ENCODE measurements around the gene PTBP1. TPM values are rescaled to one million over a fixed set of nuclear protein-coding genes. Genes with fewer than 3 reads are reported as not detected.

The PTBP1 gene
- total RNA-seq, 1 donor from 2014 or later, result 417 TPM

DNA sequence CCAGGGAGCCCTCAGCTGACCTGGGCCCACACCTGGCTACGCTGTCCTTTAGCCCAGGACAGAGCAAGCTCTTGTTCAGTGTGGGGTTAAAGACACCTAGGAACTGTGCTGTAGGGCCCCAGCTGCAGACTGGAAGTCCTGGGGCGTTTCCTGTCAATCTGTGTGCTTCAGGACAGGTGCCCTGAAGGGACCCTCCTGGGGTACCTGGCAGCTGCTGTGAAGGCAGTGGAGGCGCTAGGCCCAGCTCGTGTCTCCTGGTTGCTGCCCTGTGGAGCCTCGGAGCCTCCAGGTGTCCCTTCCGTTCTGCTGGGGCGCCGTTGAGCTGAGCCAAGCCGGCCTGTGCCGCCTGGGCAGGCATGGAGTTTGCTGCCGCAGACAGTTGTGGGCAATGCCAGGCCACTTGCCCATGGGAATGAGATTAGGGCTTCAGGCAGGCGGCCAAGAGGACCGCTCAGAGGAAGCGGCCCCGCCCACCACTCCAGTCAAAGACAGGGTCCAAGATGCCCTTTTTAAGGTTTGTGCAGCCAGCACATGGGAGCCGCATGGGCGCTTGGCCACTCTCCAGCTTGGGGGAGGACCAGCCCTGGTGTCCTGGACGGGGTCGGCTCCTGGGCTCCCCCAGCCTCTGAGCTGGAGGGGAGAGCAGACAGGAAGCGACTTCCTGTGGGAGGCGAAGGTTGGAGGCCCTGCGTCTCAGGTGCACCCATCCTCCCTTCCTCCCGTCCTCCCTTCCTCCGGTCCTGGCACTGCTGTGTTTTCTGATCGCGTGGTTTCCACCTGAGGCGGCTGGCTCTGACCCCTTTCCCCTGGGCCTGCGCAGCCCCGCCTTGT, 4.0 kb downstream of the PTBP1 start:
- intact Hi-C loops (cut with micrococcal nuclease), result no loop called here
- ATAC-seq (ENCODE audit: low read depth), result no peak
- TF ChIP-seq, protein P1, sequence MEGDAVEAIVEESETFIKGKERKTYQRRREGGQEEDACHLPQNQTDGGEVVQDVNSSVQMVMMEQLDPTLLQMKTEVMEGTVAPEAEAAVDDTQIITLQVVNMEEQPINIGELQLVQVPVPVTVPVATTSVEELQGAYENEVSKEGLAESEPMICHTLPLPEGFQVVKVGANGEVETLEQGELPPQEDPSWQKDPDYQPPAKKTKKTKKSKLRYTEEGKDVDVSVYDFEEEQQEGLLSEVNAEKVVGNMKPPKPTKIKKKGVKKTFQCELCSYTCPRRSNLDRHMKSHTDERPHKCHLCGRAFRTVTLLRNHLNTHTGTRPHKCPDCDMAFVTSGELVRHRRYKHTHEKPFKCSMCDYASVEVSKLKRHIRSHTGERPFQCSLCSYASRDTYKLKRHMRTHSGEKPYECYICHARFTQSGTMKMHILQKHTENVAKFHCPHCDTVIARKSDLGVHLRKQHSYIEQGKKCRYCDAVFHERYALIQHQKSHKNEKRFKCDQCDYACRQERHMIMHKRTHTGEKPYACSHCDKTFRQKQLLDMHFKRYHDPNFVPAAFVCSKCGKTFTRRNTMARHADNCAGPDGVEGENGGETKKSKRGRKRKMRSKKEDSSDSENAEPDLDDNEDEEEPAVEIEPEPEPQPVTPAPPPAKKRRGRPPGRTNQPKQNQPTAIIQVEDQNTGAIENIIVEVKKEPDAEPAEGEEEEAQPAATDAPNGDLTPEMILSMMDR (IDR thresholded peaks at IDR 0.05), result no peak
- CTCF ChIA-PET, result no interaction called here
- Mint-ChIP-seq H3K4me3 (no peak overlapping the region), H3K9me3 (no peaks in the 10 kb centered on the region), H3K27me3 (no peaks in the 10 kb centered on the region), H3K36me3 (ENCODE audit: low read depth) (peaks cover 48% of the 10 kb centered on the region), H3K4me1 (peaks cover 40% of the 10 kb centered on the region), H3K27ac (no peak overlapping the region)
- no peak for DNase-seq
- POLR2A ChIA-PET, result no interaction called here

DNA sequence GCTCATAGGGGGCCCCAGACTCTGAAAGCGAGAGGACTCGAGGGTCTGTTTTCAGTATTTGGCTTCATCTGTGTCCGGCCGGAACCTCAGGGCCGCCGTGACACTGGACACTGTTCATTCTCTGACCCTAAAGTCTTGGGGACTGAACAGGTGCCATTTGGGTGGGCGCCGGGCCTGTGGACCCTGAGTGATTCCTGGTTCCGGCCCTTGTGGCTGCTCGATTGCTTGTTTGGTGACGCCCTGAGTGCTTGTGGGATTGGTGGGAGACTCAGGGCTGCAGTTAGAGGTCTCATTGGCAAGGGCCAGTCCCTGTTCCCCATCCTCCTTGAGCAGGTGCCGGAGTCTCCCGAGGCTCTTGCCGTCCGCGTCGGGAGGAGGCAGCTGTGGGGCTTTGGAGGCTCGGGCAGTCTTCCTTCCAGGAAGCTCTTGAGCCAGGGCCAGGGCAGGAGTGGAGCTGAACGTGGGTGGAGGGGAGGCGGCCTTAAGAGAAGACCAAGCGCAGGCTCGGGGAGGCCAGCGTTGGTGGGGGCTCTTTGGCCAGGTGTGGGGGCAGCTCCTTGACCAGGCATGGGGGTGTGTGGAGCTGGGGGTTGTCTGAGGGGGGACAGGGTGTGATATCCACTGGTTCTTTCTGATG, 4.7 kb downstream of the PTBP1 start:
- DNase-seq (no peak), ATAC-seq (ENCODE audit: low read depth) (no peak)
- Mint-ChIP-seq H3K36me3 (ENCODE audit: low read depth) (peaks cover 51% of the 10 kb centered on the region), H3K27ac (no peak overlapping the region), H3K27me3 (no peaks in the 10 kb centered on the region), H3K4me3 (no peak overlapping the region), H3K9me3 (no peaks in the 10 kb centered on the region), H3K4me1 (peaks cover 36% of the 10 kb centered on the region)
- ChIA-PET POLR2A (interaction anchor here (0.5 to 0.6 kb wide), 2 partner anchors 45 to 145 kb away, joined by 3 to 4 read pairs; no protein-coding TSS in a partner anchor), CTCF (no interaction called here)
- intact Hi-C loops (cut with micrococcal nuclease), result no loop called here
- TF ChIP-seq, protein P1 (IDR thresholded peaks at IDR 0.05), result no peak

DNA sequence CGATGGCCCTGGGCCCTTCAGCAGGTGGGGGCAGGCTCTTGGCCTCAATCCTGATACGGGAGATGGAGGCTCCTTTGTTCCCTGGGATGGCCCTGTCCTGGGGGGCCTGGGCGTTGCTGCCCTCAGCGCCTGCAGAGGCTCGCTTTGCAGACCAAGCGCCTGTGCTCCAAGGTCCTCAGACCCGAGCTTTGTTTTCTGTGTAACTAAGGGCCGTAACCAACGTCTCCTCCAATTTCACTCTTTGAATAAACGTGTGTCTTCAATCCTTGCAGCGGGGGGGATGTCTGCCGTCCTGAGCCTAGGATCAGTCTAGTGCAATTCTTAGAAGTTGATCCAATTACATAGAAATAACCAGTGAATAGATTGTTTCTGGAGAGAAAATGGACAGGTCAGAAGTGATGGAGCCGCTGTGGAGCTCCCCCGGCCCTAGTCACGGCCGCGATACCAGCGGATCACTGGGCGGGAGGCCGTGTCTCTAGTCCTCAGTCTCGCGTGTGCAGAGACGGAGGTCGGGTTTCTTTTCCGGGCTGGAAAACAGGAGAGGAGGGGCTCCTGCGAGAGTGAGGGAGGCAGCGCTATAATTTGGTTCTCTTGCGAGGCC, 5.3 kb downstream of the PTBP1 start:
- Mint-ChIP-seq H3K9me3 (no peaks in the 10 kb centered on the region), H3K4me3 (no peak overlapping the region), H3K27me3 (no peaks in the 10 kb centered on the region), H3K4me1 (peaks cover 35% of the 10 kb centered on the region), H3K36me3 (ENCODE audit: low read depth) (peaks cover 57% of the 10 kb centered on the region), H3K27ac (no peak overlapping the region)
- ATAC-seq (ENCODE audit: low read depth) (no peak), DNase-seq (no peak)
- ChIA-PET POLR2A (interaction anchor here (0.5 to 0.6 kb wide), 2 partner anchors 45 to 144 kb away, joined by 3 to 4 read pairs; no protein-coding TSS in a partner anchor), CTCF (no interaction called here)
- intact Hi-C loops (cut with micrococcal nuclease), result no loop called here
- TF ChIP-seq, protein P1 (IDR thresholded peaks at IDR 0.05), result no peak

DNA sequence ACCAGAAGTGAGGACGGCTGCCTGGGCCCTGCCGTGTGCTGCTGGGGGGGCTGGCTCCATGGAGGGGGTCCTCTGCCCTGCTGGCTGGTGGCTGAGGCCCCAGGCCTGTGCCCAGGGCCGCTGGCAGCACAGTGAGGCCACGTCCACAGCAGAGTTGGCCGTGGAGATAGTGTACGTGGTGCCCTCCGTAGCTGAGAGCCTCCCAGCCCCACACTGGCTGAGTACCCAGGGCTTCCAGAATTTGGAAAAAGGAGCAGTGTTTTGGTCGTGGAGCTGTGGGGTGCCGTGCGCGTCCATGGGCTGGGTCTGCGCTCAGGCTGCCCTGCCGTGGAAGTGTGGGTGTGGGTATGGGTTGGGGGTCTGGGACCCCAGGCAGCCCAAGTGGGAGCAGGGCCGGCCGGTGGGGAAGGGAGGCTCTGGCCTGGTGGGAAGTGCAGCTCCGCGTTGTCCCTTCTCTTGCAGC, 5.9 kb downstream of the PTBP1 start:
- no peaks in the 10 kb centered on the region for H3K27me3 Mint-ChIP-seq
- no peak for ATAC-seq (ENCODE audit: low read depth)
- no peak overlapping the region for H3K4me3 Mint-ChIP-seq
- CTCF ChIA-PET, result no interaction called here
- peaks cover 62% of the 10 kb centered on the region for H3K36me3 Mint-ChIP-seq (ENCODE audit: low read depth)
- no peak for DNase-seq
- H3K9me3 Mint-ChIP-seq, result no peaks in the 10 kb centered on the region
- POLR2A ChIA-PET, result no interaction called here
- TF ChIP-seq, protein P1 (IDR thresholded peaks at IDR 0.05), result no peak
- peaks cover 35% of the 10 kb centered on the region for H3K4me1 Mint-ChIP-seq
- intact Hi-C loops (cut with micrococcal nuclease), result no loop called here
- H3K27ac Mint-ChIP-seq, result no peak overlapping the region
